PC-3 (cell line): ENCODE results near the gene SH3BGRL3.
"Not testable (repeated sequence)": the region's sequence is repeated elsewhere in the genome, so short reads cannot be mapped to it uniquely, and the experiment has no call there.

Experiments
- EZH2 ChIP-seq: fragments of 300-600 bp; sonication (generic); IDR thresholded peaks from one replicate; pipeline ENCODE4 v1.6.1; 2017; ENCODE audit warnings: antibody characterized with exemption, mild to moderate bottlenecking, low read length; ENCODE audit not compliant: unreplicated experiment
- TF ChIP-seq, protein P1 (sequence below): fragments of 300-600 bp; sonication (generic); conservative IDR thresholded peaks from 2 replicates; pipeline ENCODE4 v1.5.1; 2017; ENCODE audit warnings: antibody characterized with exemption, low read depth, mild to moderate bottlenecking, low read length

DNA sequence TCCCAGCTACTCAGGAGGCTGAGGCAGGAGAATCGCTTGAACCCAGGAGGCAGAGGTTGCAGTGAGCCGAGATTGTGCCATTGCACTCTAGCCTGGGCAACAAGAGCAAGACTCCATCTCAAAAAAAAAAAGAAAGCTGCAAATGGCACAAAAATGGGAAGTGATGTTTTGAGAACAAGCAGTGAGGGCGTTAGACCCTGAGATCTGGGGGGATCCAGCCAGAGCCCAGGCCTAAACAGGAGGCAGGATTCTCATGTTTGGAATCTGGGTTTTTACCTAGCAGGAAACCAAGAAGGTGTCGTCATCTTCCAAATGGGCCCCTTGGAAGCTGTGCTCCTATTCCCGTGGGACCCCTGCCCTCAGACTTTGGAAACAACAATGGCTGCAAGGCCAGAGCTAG lies 12.8 kb downstream of the SH3BGRL3 start:
- TF ChIP-seq, protein P1, sequence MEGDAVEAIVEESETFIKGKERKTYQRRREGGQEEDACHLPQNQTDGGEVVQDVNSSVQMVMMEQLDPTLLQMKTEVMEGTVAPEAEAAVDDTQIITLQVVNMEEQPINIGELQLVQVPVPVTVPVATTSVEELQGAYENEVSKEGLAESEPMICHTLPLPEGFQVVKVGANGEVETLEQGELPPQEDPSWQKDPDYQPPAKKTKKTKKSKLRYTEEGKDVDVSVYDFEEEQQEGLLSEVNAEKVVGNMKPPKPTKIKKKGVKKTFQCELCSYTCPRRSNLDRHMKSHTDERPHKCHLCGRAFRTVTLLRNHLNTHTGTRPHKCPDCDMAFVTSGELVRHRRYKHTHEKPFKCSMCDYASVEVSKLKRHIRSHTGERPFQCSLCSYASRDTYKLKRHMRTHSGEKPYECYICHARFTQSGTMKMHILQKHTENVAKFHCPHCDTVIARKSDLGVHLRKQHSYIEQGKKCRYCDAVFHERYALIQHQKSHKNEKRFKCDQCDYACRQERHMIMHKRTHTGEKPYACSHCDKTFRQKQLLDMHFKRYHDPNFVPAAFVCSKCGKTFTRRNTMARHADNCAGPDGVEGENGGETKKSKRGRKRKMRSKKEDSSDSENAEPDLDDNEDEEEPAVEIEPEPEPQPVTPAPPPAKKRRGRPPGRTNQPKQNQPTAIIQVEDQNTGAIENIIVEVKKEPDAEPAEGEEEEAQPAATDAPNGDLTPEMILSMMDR: not testable (repeated sequence)
- not testable (repeated sequence) for TF ChIP-seq EZH2
